Loucy (cell line): ENCODE results near the gene NAB1.

ENCODE experiments used
- H2AFZ ChIP-seq: fragments of 200-600 bp; sonication (generic); 2 replicates; pipeline ENCODE4 v1.6.0; 2016; ENCODE audit warnings: antibody characterized with exemption, mild to moderate bottlenecking, low read length, moderate library complexity
- H3F3A ChIP-seq: fragments of 200-600 bp; 2 replicates; pipeline ENCODE4 v1.6.0; 2016; ENCODE audit warnings: antibody characterized with exemption, low read depth, mild to moderate bottlenecking
- H3K27me3 ChIP-seq: fragments of 200-600 bp; sonication (generic); 2 replicates; pipeline ENCODE4 v1.6.1; 2014; ENCODE audit warnings: low read length, mild to moderate bottlenecking; ENCODE audit not compliant: insufficient read depth, poor library complexity, severe bottlenecking
- H3K36me3 ChIP-seq: fragments of 200-600 bp; sonication (generic); 2 replicates; pipeline ENCODE4 v1.6.1; 2016; ENCODE audit warnings: low read length; ENCODE audit not compliant: insufficient read depth
- H3K4me1 ChIP-seq: fragments of 200-600 bp; sonication (generic); 2 replicates; pipeline ENCODE4 v1.5.1; 2014; ENCODE audit warnings: low read length, mild to moderate bottlenecking; ENCODE audit not compliant: insufficient read depth, poor library complexity, severe bottlenecking
- H3K4me2 ChIP-seq: fragments of 200-600 bp; sonication (generic); 2 replicates; pipeline ENCODE4 v1.6.0; 2014; ENCODE audit warnings: antibody characterized with exemption, low read length, low read depth, mild to moderate bottlenecking; ENCODE audit not compliant: poor library complexity, severe bottlenecking
- H3K4me3 ChIP-seq: fragments of 200-600 bp; sonication (generic); 2 replicates; pipeline ENCODE4 v1.5.1; 2014; ENCODE audit warnings: low read length, mild to moderate bottlenecking, mixed read lengths; ENCODE audit not compliant: poor library complexity, severe bottlenecking
- H3K79me2 ChIP-seq: fragments of 200-600 bp; sonication (generic); 2 replicates; pipeline ENCODE4 v1.6.1; 2014; ENCODE audit warnings: low read length; ENCODE audit not compliant: insufficient read depth
- H3K9ac ChIP-seq: fragments of 200-600 bp; sonication (generic); 2 replicates; pipeline ENCODE4 v1.6.0; 2014; ENCODE audit warnings: mild to moderate bottlenecking, low read depth, low read length, moderate library complexity; ENCODE audit not compliant: poor library complexity, severe bottlenecking
- H3K9me2 ChIP-seq: fragments of 200-600 bp; sonication (generic); replicated peaks from 2 replicates; pipeline ENCODE4 v1.6.1; 2016; ENCODE audit warnings: low read depth, low read length, mixed read lengths
- H3K9me3 ChIP-seq: fragments of 200-600 bp; sonication (generic); 2 replicates; pipeline ENCODE4 v1.6.1; 2014; ENCODE audit warnings: mild to moderate bottlenecking, antibody characterized with exemption, low read length, low read depth; ENCODE audit not compliant: insufficient read depth
- H4K20me1 ChIP-seq: fragments of 200-600 bp; sonication (generic); 2 replicates; pipeline ENCODE4 v1.6.0; 2014; ENCODE audit warnings: antibody characterized with exemption, low read length, mild to moderate bottlenecking; ENCODE audit not compliant: insufficient read depth, poor library complexity, severe bottlenecking
- CTCF ChIP-seq: fragments of 200-600 bp; sonication (generic); conservative IDR thresholded peaks from 2 replicates; pipeline ENCODE4 v1.5.1; 2014; ENCODE audit warnings: mild to moderate bottlenecking, antibody characterized with exemption, low read length
- EZH2phosphoT487 ChIP-seq: fragments of 200-600 bp; IDR thresholded peaks from 2 replicates; pipeline ENCODE4 v1.6.1; 2018; ENCODE audit warnings: antibody characterized with exemption, mild to moderate bottlenecking, moderate library complexity, borderline replicate concordance

Gene NAB1

GRCh38 chr2:190693533-190694232 is 44.8 kb downstream of the NAB1 start:
- H3F3A ChIP-seq = no peaks in the 10 kb centered on the region
- no peaks in the 10 kb centered on the region for H4K20me1 ChIP-seq
- no peak overlapping the region for H3K4me3 ChIP-seq
- no peak overlapping the region for H2AFZ ChIP-seq
- no peaks in the 10 kb centered on the region for H3K9me2 ChIP-seq
- no peaks in the 10 kb centered on the region for H3K79me2 ChIP-seq
- peaks cover 37% of the 10 kb centered on the region; the same call in 1 of the 2 replicates for H3K36me3 ChIP-seq
- H3K27me3 ChIP-seq = no peaks in the 10 kb centered on the region
- no peaks in the 10 kb centered on the region for H3K4me1 ChIP-seq
- TF ChIP-seq CTCF (no peak), EZH2phosphoT487 (no peak)
- H3K9me3 ChIP-seq = no peaks in the 10 kb centered on the region
- no peak overlapping the region for H3K9ac ChIP-seq
- H3K4me2 ChIP-seq = no peak overlapping the region

GRCh38 chr2:190694479-190694878 is 45.6 kb downstream of the NAB1 start:
- TF ChIP-seq CTCF = no peak
- no peak for TF ChIP-seq EZH2phosphoT487
- Histone ChIP-seq H3F3A (no peaks in the 10 kb centered on the region), H3K9me2 (no peaks in the 10 kb centered on the region)

GRCh38 chr2:190695739-190696138 is 46.9 kb downstream of the NAB1 start:
- Histone ChIP-seq H3K4me3 (no peak overlapping the region), H3K9me2 (no peaks in the 10 kb centered on the region), H3K9ac (no peak overlapping the region), H3K36me3 (peaks cover 18% of the 10 kb centered on the region; the same call in 1 of the 2 replicates), H3K4me1 (no peaks in the 10 kb centered on the region), H3K4me2 (no peak overlapping the region), H3K79me2 (no peaks in the 10 kb centered on the region), H3F3A (no peaks in the 10 kb centered on the region), H3K9me3 (no peaks in the 10 kb centered on the region), H2AFZ (no peak overlapping the region), H3K27me3 (no peaks in the 10 kb centered on the region), H4K20me1 (no peaks in the 10 kb centered on the region)
- TF ChIP-seq CTCF (no peak), EZH2phosphoT487 (no peak)

More at GRCh38 chr2:190694479-190694878, 45.6 kb downstream of the NAB1 start:
- H4K20me1 ChIP-seq = no peaks in the 10 kb centered on the region
- no peaks in the 10 kb centered on the region for H3K27me3 ChIP-seq
- H3K79me2 ChIP-seq = no peaks in the 10 kb centered on the region
- H3K4me1 ChIP-seq = no peaks in the 10 kb centered on the region
- no peak overlapping the region for H3K9ac ChIP-seq
- no peaks in the 10 kb centered on the region for H3K9me3 ChIP-seq
- no peak overlapping the region for H3K4me2 ChIP-seq
- no peak overlapping the region for H2AFZ ChIP-seq
- peaks cover 29% of the 10 kb centered on the region; the same call in 1 of the 2 replicates for H3K36me3 ChIP-seq
- no peak overlapping the region for H3K4me3 ChIP-seq
